Lower lobe of right lung (tissue), 2 donors: ENCODE data around the gene IER5L. TPM values are rescaled to one million over a fixed set of nuclear protein-coding genes. Genes with fewer than 3 reads are reported as not detected.
A peak's percentile ranks its signal among the peaks of the same experiment; 100 is the strongest.
"Not testable (repeated sequence)": the region's sequence is repeated elsewhere in the genome, so short reads cannot be mapped to it uniquely, and the experiment has no call there.

ENCODE experiments used
- ATAC-seq, 2 donors: fragments of 200-7000 bp; cut with Tn5 transposase; one replicate each; pipeline ENCODE4 v1.9.1; 2020 to 2022; ENCODE audit warnings: mild to moderate bottlenecking in 2 of 2, moderate library complexity in 2 of 2
- DNase-seq: peaks from one replicate; pipeline ENCODE4 v3.0.0-alpha.2; 2020
- H3K27ac ChIP-seq: fragments of 200-600 bp; one replicate; pipeline ENCODE4 v1.8.0; 2022
- H3K27me3 ChIP-seq: fragments of 200-600 bp; one replicate; pipeline ENCODE4 v1.8.0; 2022; ENCODE audit warnings: low read depth
- H3K36me3 ChIP-seq: fragments of 200-600 bp; one replicate; pipeline ENCODE4 v1.8.0; 2022; ENCODE audit warnings: mild to moderate bottlenecking
- H3K4me1 ChIP-seq: fragments of 200-600 bp; one replicate; pipeline ENCODE4 v1.8.0; 2022
- H3K4me3 ChIP-seq: fragments of 200-600 bp; one replicate; pipeline ENCODE4 v1.8.0; 2022; ENCODE audit warnings: mild to moderate bottlenecking
- H3K9me3 ChIP-seq: fragments of 200-600 bp; one replicate; pipeline ENCODE4 v1.8.0; 2022
- CTCF ChIP-seq: fragments of 200-600 bp; IDR thresholded peaks from one replicate; pipeline ENCODE4 v1.8.0; 2022; ENCODE audit warnings: antibody characterized with exemption, mild to moderate bottlenecking
- intact Hi-C: fragments of 100-400 bp; cut with DNase I; formaldehyde crosslinking; loops from one replicate; pipeline ENCODE4 v1.11.0; 2022
- total RNA-seq: library from RNA; stranded (reverse); fragmentation: NEBNext Ultra II Directional; extraction: Animal tissue kit (Norgen Biotek cat#: 25700); gene quantifications from one replicate; pipeline ENCODE4 v1.2.1, GENCODE V29; 2021
- donor health status: DM: no; HTN: yes; CAD: no; lungs with severe emphysema.

The IER5L gene
- total RNA-seq, 1 donor from 2014 or later: 8.7 TPM

GRCh38 chr9:129199044-129199435 is 21.0 kb upstream of the IER5L start:
- no peak for DNase-seq
- intact Hi-C loops: no loop called here
- H3K36me3 ChIP-seq: no peaks in the 10 kb centered on the region
- no peak for TF ChIP-seq CTCF
- H3K9me3 ChIP-seq: no peaks in the 10 kb centered on the region
- no peak for ATAC-seq
- H3K27ac ChIP-seq: peak overlapping the region; percentile 13
- H3K4me3 ChIP-seq: no peak overlapping the region
- no peaks in the 10 kb centered on the region for H3K4me1 ChIP-seq
- peaks cover 5% of the 10 kb centered on the region for H3K27me3 ChIP-seq

GRCh38 chr9:129198319-129199043 is 20.4 kb upstream of the IER5L start:
- H3K4me3 ChIP-seq: no peak overlapping the region
- ATAC-seq: no peak

GRCh38 chr9:129197978-129198318 is 19.9 kb upstream of the IER5L start:
- Histone ChIP-seq H3K27ac (no peak overlapping the region), H3K36me3 (no peaks in the 10 kb centered on the region), H3K4me3 (no peak overlapping the region), H3K4me1 (no peaks in the 10 kb centered on the region), H3K9me3 (no peaks in the 10 kb centered on the region), H3K27me3 (peaks cover 7% of the 10 kb centered on the region)
- no peak for DNase-seq
- intact Hi-C loops: no loop called here
- TF ChIP-seq CTCF: no peak
- no peak for ATAC-seq

More at GRCh38 chr9:129198319-129199043, 20.4 kb upstream of the IER5L start:
- DNase-seq: no peak
- Histone ChIP-seq H3K27me3 (peaks cover 7% of the 10 kb centered on the region), H3K9me3 (no peaks in the 10 kb centered on the region), H3K4me1 (no peaks in the 10 kb centered on the region), H3K36me3 (no peaks in the 10 kb centered on the region), H3K27ac (peak overlapping the region; percentile 13)
- TF ChIP-seq CTCF: no peak
- intact Hi-C loops: no loop called here

- H3K4me1 ChIP-seq, H3K27me3 ChIP-seq, H3K4me3 ChIP-seq, intact Hi-C loops, H3K36me3 ChIP-seq, H3K9me3 ChIP-seq, DNase-seq, ATAC-seq, H3K27ac ChIP-seq: not testable (repeated sequence)
Measured at GRCh38 chr9:129197045-129197444, 19.0 kb upstream of the IER5L start.

- intact Hi-C loops: no loop called here
- Histone ChIP-seq H3K4me3 (no peak overlapping the region), H3K4me1 (no peaks in the 10 kb centered on the region), H3K27me3 (peaks cover 7% of the 10 kb centered on the region), H3K9me3 (peaks cover 7% of the 10 kb centered on the region), H3K36me3 (no peaks in the 10 kb centered on the region), H3K27ac (no peak overlapping the region)
- ATAC-seq (no peak), DNase-seq (no peak)
- TF ChIP-seq CTCF: no peak
Measured at GRCh38 chr9:129195606-129196005, 17.5 kb upstream of the IER5L start.

GRCh38 chr9:129194221-129194620 is 16.2 kb upstream of the IER5L start:
- DNase-seq (no peak), ATAC-seq (no peak)
- intact Hi-C loops: no loop called here
- H3K9me3 ChIP-seq: peaks cover 7% of the 10 kb centered on the region
- H3K27me3 ChIP-seq: peaks cover 7% of the 10 kb centered on the region
- no peaks in the 10 kb centered on the region for H3K36me3 ChIP-seq
- no peaks in the 10 kb centered on the region for H3K4me1 ChIP-seq
- no peak overlapping the region for H3K27ac ChIP-seq
- TF ChIP-seq CTCF: no peak
- H3K4me3 ChIP-seq: no peak overlapping the region
